Stimulated activated CD8-positive, alpha-beta memory T cell treated with anti-CD3 and anti-CD28 coated beads, Interleukin-4, amount 100 ng/mL, for 4 hours (primary cell): Measurements from ENCODE around the gene NKAIN2.

Source experiments
- DNase-seq, 2 donors: peaks; one replicate each; pipeline ENCODE4 v3.0.0-alpha.2; 2020; ENCODE audit warnings: low read depth in 2 of 2, low spot score in 1 of 2

The NKAIN2 gene

DNA sequence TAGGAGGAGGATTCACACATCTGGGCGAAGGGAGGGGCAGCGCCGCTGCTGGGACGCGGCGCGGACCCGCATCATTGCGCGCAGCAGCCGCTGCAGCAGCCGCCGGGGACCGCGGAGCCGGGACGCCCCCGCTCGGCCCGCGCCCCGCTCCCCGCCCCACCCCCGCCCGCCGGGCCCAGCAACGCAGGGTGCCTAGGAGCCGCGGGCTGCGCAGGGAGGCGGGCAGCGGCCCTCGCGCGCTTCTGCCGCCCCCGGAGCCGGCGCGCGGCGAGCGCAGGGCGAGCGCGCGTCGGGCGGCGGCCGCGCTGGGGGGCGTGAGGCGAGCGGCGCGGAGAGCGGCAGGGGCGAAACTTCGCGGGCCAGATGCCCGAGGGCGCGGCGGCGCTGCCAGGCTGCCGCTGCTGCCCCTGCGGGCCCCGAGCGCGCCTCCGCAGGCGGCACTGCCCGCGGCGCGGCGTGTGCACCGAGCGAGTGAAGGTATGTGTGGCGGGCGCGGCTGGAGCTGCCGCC is at the start of gene NKAIN2:
Gene NKAIN2 (plus strand): TSS at position 362 of the 510 bp plus-strand sequence.
- no peak for DNase-seq

DNA sequence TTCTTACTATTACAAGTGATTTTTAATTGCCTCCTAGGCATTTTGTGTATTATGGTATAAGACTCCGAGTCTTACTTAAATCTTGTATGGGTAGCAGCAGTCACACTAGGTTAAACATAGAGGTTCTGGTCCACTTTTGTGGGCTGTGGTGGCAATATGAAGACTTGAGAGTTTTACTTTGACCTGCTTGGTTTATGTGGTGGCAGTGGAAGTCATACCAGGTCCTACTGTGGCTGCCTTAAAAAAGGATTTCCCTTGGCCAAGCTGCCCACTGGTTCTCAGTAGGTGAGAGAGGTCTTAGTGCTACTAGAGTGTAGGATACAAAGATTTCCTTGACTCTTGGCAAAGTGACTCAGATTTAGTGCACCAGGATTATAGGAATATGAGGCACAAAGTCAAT is 44.2 kb upstream of the NKAIN2 start:
- no peak for DNase-seq

DNA sequence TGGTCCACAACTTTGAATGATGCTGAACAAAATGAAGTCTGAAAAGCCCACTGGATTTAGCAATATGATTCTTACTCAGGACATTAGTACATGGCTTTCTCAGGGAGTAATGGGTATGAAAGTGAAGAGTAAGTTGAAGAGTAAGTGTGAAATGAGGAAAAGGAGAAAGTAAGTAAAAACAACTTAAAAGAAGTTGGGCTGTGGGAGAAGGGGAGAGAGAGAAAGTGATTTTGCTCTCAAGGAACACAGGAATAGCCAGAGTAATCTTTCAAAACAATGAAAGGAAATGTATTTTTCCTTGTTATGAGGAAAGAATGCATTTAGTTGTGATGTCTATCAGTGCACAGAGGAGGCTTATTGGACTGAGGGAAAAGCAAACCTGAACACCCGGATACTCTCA is 39.8 kb upstream of the NKAIN2 start:
- no peak for DNase-seq

DNA sequence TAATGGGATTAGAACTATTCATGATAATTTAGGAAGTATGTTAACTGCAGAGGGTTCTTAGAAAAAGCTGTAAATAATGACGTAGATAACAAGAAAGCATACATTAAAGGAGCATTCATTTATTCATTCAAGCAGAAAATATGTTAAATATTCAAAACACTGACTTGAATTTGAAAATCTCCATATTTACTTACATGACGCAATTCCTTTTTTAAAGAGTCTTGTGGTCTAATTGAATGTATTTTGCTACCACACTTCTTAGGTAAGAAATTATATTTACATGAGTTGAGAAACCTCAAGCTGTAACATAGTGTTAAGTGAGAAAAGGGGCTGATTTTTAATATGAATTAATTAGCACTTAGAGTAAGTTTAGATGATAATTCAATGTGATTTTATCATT is 38.9 kb upstream of the NKAIN2 start:
- DNase-seq = no peak

DNA sequence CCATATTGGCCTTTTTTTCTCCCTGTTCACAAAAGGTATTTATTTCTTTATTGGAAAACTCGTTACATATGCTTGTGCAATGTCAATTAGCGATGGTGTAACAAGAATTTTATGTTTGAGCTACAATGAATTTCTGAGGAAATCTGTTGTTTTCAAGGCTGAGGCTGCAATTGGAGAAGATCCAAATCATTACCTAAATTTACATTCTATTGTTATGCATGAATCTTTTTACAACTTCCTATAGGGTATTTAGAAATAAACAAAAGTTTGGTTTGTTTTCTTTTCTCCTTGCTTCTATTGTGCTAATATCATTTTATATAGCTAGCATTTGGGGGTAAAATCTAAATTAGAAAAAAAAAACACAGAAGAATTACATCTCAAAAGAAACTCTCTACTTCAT is 34.7 kb upstream of the NKAIN2 start:
- no peak for DNase-seq

DNA sequence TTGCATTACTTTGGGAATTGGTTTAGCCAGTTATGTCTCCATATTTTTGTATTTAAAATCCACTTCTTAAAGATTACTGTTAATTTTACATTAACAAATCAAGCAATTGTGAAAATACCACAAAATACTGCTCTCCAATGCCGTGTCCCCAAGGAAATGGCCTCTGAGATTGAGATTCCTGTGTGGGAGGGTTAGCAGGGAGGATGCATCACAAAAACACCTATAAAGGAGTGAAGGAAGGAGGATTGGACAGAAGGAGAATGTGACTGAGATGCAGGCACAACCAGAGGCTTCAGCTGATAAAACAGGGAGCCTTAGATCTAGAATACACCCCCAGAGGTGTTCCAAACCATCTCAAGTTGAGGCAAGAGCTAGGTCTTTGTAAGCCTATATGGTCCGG is 34.2 kb upstream of the NKAIN2 start:
- no peak for DNase-seq

DNA sequence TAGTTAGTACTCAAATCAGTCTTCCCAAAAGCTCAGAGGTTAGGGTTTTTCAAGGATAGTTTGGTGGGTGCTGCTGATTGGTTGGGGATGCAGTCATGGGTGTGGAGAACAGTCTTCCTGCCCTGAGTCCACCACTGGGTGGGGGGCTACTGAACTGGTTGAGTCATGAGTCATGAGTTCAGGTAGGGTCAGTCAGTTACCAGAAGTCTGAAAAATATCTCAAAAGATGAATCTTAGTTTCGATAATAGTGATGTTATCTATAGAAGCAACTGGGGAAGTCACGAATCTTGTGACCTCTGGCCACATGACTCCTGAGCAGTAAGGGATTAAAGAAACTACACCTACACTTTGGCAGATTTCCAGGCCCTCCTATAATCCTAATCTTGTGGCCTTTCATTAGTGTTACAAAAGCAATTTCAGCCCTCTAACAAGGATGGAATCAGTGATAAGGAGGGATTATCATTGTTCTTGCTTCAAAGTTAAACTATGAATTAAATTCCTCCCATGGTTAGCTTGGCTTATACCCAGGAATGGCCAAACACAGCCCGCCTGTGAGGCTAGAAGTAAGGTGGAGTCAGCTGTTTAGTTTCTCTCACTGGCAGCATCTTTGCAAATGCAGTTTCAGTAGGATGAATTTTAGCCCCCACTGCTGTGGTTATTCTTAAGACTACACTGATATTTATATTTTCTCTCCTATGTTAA is 33.3 kb upstream of the NKAIN2 start:
- DNase-seq = no peak

DNA sequence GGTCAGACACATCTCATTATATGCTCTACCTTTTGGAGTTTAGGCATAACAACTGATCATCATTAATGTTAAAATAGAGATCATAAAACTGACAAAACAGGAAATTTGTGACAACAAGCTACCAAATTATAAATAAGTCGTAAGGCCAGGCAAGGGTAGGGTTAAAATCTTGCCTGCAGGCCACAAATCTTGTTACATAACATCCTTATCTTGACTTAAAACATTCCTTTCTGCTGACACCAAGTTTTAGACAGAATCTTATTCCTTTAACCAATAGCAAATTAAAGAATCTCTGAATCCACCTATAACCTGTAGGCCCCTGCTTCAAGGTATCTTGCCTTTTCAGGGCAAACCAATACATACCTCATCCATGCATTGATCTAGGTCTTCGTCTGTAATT is 32.5 kb upstream of the NKAIN2 start:
- DNase-seq = no peak

DNA sequence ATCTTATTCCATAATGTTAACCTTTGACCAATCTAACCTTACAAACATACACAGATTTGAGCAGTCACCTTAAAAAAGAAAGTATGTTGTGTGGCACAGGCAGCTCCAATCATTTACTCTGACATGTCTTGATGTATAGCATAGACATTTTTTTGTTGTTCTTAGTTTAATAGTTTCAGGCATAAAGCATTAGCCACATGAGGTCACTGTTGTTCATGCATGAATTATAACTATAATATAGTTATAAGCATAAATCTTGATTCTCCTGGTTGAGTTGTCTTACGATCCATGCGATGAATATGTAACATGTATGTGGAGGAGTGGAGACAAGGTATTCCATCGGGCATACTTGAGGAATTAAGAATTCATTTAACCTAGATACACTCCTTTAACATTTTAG is 26.1 kb upstream of the NKAIN2 start:
- DNase-seq = no peak

DNA sequence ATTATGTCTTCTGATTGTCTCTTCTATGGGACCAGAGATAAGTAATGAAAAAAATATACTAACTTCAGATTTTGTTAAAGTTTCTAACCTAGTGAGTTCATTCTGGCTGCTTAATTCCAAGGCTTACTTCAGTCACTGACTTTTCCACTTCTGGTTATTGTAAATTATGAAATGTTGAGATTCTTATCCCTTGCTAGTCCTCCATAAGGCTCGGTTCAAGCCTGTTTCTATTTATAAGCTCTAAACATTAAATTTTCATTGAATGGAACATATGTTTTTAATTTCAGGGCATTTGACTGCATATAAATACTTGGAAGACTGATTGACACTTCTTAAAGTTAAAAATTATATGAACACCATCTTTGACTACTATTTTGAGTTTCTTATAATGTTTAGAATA is 23.6 kb upstream of the NKAIN2 start:
- DNase-seq = no peak

DNA sequence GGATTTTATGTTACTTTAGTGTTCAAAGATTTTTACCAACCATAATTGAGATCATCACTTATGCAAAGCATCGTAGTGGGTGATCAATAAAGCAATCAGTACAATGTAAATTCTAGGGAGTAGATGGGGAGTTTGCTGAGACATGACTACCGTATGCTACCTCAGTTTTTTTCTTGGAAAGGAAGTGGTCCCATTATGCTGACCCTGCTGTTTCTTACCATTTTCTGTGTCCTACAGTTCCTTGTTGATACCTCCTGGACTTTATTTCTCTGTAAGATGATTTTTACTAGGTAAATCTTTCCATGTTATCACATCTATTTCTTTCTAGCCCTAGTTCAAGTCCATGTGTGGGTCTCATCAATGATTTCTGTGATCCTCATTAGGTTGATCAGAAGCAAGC is 19.3 kb upstream of the NKAIN2 start:
- DNase-seq = no peak

DNA sequence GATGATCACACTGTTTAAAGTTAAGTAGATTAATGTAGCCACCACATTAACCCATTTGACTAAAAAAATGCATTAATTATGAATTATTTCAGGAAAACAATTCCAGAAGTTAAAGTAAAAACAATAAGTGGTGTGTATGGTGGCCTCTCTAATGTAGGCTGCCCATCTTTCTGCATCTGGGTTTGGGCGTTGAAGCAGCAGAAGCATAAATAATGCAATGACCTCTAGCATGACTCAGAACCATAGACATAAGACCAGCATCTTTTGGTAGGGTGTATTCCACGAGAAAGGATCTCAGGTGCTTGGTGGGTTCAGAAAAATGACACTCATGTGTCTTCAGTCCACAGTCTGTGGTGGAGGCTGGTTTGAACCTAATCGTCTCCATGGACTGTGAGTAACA is 18.6 kb upstream of the NKAIN2 start:
- no peak for DNase-seq

DNA sequence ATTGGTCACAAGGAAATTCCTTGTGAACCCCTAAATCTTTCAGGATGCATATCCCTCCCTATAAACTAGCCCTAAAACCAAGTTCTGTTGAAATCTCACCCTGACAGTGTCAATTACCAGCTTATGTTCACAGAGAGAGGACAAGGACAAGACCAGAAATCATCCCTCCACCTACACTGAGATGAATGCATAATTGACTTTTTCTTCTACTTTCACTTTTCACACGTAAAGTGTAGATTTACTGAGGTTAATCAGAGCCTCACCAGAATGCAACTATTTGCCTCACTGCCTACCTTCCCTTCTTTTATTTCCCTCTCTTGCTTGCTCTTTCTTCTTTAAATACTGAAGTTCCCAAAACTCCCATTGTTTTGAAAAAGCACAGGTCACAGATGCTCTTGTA is 15.3 kb upstream of the NKAIN2 start:
- no peak for DNase-seq

DNA sequence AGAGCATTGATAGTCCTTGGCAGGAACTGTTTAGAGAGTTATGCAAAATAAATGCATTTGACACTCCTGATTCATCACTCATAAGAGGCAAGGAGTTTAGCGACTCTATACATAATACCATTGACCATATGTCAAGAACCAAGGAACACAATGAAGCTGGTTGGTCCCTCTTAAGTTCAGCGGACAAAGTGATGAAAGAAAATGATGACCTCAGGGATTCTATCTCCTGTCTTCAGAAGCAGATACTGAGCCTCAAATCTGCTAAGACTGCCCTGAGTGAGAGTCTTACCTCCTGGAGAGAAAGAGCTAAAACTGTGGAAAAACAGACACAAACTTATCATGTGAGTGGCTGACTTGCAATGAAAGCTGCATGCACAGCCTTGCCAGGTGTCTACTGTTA is 9.5 kb upstream of the NKAIN2 start:
- DNase-seq = no peak

DNA sequence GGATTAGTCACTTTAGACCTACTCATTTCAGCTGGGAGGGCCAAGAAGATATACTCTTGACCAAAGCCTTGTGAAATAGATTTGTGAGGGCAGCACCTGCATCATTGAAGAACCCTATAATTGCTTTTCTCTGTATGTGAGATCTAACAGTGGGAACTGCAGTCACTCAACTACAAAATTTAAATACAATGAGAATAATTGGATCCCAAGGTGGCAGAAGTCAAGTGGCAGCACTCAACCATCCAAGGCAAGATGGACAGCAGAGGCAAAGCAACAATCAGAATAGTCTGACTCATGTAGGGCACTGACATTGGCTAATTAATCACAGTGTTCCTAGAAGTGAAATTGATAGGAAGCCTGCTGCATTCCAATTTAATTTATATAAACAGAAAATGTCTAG is 8.9 kb upstream of the NKAIN2 start:
- DNase-seq = no peak

DNA sequence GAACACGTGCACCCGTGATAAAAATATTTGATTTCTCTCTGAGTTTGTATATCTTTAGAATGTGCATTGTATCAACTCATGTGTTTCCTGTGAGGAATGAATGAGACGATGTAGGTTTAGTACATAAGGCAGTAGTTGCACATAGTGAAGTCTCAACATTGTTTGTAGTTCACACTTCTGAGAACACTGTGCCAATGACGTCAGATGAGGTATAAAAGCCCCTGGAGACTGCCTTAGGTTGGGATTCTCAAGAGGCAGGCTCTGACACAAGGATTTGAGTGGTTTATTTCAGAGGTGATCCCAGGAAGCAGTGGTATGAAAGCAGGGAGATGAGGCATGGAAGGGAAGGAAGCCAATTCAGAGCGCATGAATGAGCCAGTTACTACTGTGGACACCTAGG is 2.6 kb upstream of the NKAIN2 start:
- no peak for DNase-seq

DNA sequence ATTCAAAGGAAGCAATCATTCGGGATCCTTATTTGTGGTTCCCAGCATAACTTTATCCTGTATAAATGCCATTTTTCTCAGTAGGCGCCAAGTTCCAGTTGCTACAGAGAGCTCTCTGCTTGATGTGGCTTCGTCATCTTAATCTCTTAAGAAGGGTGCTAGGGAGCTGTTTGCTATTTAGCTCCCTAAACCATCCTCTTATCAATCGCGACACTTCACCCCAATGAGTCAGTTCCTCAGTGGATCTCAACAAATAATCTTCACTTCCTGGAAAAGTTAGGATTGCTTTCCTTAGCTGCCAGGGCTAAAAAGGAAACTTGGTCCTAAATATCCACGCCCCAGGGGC is 1.3 kb upstream of the NKAIN2 start:
- DNase-seq = no peak

DNA sequence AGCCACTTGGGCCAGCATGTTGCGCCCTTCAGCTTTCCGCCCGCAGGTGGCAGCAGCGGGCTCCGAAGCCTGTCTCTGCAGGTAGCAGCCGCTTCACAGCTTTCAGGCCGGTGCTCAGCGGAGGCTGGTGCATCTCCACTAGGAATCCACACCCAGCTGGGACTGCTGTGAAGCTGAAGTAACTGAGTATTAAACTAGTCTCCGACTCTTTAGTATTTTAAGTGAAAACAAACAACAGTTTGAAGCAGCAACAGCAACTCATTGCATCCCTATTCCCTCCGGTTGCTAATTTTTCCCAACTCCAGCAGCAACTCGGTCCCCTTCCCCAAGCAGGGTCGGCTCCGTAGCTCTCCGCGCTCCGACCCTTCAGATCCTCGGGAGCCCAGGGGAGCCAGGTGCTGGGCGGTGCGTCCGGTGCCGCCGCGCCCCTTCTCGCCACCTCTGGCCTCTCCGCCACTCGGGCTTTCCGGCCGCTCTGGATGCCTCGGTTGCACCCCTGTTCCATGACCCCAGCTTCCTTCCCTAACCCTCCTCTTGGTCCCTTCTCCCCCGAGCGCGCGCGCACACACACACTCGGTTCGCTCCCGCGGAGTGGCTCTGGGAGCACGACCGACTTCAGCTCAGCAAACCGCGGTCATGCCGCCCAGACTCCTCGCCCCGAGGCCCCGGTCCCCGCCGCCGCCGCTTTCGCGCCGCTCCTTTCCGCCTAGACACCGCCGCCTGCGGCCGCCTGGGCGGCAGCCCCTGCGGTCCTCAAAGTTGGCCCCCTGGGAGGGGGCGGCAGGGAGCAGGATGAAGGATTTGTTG is 765 bp upstream of the NKAIN2 start:
- DNase-seq = peak in 1 of 2 donors; percentile 11

DNA sequence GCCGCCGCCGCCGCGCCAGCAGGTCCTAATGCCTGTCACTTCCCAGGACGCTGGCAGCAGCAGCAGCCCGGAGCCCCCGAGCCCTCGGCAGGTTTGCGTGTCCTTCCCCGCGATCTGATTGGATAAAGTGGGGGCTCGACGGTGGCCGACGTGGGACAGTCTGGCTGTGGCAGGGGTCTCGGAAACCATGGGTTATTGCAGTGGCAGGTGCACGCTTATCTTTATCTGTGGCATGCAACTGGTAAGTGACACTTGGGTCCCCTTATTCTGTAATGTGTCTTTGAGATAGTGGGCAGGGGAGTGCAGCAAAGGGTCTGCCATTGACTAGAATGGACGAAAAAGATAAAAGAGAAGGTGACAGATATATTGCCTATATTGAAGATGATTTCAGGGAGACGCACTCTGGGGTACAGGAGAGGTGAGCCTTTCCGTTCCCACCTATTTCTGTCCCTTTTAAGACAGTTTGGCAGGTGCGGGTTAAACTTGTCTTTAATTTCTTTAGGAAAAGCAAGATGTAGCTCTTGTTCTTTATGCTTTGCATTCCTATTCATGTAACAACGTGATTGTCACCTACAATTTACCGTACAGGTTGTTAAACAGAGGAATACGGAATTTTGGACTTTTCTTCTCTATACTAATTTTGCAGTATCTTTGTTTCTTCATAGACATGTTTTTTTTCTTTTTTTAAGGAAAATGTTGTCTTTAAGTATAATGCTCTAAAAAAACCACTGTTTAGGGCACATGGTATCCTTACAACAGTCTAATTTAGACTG is 535 bp downstream of the NKAIN2 start:
- DNase-seq = no peak

DNA sequence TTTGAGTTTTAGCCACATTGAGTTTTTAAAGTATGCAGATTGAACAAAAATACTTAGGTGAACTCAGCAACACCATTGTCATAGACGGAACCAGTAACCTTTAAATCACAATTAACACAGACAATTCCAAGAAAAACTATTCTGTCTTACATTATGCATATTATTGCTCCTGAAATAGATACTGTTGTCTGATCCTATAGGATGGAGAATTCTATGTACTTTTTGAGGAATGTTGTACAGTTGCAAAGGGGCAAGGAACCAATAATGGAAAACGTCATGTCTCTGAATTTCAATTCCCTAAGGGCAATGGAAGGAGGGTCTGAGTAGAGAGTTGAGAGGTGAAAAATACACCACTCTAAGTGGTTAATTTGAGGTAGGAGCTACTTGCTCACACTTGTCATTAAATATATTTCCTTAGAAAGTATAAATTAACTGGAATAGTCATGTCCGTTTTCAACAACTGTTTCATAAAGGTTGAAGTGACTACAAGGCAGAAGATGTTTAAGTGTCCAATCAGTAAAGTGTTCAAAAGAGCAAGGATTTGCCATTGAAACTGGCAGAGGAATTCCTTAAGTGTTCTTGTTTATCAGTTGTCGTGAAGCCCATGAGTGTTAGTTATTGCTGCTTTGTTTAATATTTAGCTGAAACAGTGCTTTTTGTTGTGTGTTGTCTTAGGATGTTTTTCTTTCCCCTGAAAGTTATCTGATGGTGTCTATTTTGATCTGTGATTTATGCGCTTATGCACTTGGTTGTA is 1.3 kb downstream of the NKAIN2 start:
- DNase-seq = no peak

DNA sequence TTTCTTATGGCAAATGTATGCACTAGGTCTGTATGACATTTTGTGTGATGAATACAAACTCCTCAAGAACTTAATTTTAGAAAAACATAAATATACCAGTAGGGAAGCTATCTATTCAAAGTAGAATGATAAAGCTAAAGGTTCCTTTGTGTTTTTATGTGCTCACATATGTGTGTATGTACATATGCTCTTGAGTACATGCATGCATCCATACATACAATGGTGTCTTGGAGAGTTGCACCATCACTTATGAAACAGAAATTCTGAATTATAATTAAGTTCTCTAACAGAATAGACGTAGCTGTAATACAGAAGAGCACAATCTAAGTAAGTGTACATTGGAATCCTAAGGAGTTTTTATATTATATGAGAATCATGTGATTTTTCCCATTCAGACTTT is 2.3 kb downstream of the NKAIN2 start:
- no peak for DNase-seq
